Fibroblast of peridontal ligament (primary cell): ENCODE measurements around the gene TIGD7.
"Not testable (repeated sequence)": the region's sequence is repeated elsewhere in the genome, so short reads cannot be mapped to it uniquely, and the experiment has no call there.

ENCODE experiments used
- DNase-seq: peaks from one replicate; pipeline ENCODE4 v3.0.0-alpha.2; 2010; ENCODE audit errors: extremely low read depth

TIGD7 gene

GRCh38 chr16:3282730-3283542 lies 22.3 kb downstream of the TIGD7 start, which contains the start of gene ZNF263:
ZNF263 (plus strand) TSS chr16:3283491; CDS start chr16:3283819, 328 bp downstream.
- DNase-seq: peak; percentile 98

- DNase-seq: no peak
These were observed 23.0 kb downstream of the TIGD7 start for GRCh38 chr16:3282103-3282729.

- no peak for DNase-seq
These were observed 23.9 kb downstream of the TIGD7 start for GRCh38 chr16:3281222-3281820.

GRCh38 chr16:3276679-3277078 lies 28.6 kb downstream of the TIGD7 start:
- DNase-seq: no peak

- DNase-seq: no peak
These were observed 30.3 kb downstream of the TIGD7 start for GRCh38 chr16:3274947-3275346.

GRCh38 chr16:3274490-3274889 lies 30.7 kb downstream of the TIGD7 start:
- no peak for DNase-seq

- DNase-seq: not testable (repeated sequence)
These were observed 33.9 kb downstream of the TIGD7 start for GRCh38 chr16:3271281-3271680.

GRCh38 chr16:3270718-3271117 lies 34.5 kb downstream of the TIGD7 start:
- DNase-seq: not testable (repeated sequence)

GRCh38 chr16:3268294-3268693 lies 36.9 kb downstream of the TIGD7 start:
- DNase-seq: no peak

GRCh38 chr16:3266873-3267537 lies 38.2 kb downstream of the TIGD7 start:
- peak; percentile 85 for DNase-seq

GRCh38 chr16:3264137-3265036 lies 40.8 kb downstream of the TIGD7 start:
- DNase-seq: peak; percentile 95

GRCh38 chr16:3262517-3262916 lies 42.7 kb downstream of the TIGD7 start:
- DNase-seq: no peak

- no peak for DNase-seq
These were observed 45.4 kb downstream of the TIGD7 start for GRCh38 chr16:3259836-3260235.

GRCh38 chr16:3256866-3257465 lies 48.3 kb downstream of the TIGD7 start:
- DNase-seq: peak; percentile 19

- DNase-seq: no peak
These were observed 48.9 kb downstream of the TIGD7 start, which contains the start of gene MEFV for GRCh38 chr16:3256146-3256865. MEFV (minus strand) TSS chr16:3256633; CDS start chr16:3256587, 46 bp downstream.

- no peak for DNase-seq
These were observed 50.9 kb downstream of the TIGD7 start for GRCh38 chr16:3254309-3254708.

- DNase-seq: no peak
These were observed 52.3 kb downstream of the TIGD7 start for GRCh38 chr16:3252967-3253366.

GRCh38 chr16:3249451-3249850 lies 55.8 kb downstream of the TIGD7 start:
- no peak for DNase-seq

- DNase-seq: no peak
These were observed 56.2 kb downstream of the TIGD7 start for GRCh38 chr16:3249020-3249419.
